ENCODE results near the gene UBXN1. TPM values are rescaled to one million over a fixed set of nuclear protein-coding genes. Genes with fewer than 3 reads are reported as not detected.
"Not testable (repeated sequence)": the region's sequence is repeated elsewhere in the genome, so short reads cannot be mapped to it uniquely, and the experiment has no call there.

The UBXN1 gene
- polyA plus RNA-seq, 2 of the 4 experiments (the other 2 are of a cell fraction), result 117 to 120 TPM

DNA sequence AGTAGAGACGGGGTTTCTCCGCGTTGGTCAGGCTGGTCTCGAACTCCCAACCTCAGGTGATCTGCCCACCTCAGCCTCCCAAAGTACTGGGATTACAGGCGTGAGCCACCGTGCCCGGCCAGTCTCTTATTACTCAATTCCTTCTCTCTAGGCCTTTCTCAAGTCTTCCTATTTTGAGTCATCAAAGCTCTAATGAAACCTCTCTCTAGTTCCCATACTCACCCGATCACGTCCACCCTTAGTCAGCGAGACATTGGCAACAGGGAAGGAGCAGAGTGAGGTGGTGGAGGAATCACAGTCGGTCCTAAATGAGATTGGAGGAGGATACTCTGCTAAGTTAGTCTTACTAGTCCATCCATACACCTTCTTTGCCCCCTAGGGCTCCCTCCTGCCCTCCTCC lies 23.4 kb upstream of the UBXN1 start:
- CTCF ChIA-PET, result interaction anchor here (1.1 to 4.5 kb wide), 4 partner anchors 8 to 21 kb away, joined by 3 to 39 read pairs (median 10); no protein-coding TSS in a partner anchor
- no peak for TF ChIP-seq RCOR1 (IDR thresholded peaks at IDR 0.05; ENCODE audit: low read depth, low read length)
- no peak for TF ChIP-seq RAD21 (conservative IDR thresholded peaks at IDR 0.05 in 1 of 2, IDR thresholded peaks at IDR 0.05 in 1 of 2)
- TF ChIP-seq ZC3H11A (IDR thresholded peaks at IDR 0.05), result no peak
- TF ChIP-seq RARB (CRISPR knock-in tag; IDR thresholded peaks at IDR 0.05), result no peak
- no peak for TF ChIP-seq NFE2L2 (conservative IDR thresholded peaks at IDR 0.05; ENCODE audit: low read length)
- no peak for TF ChIP-seq CHD4 (IDR thresholded peaks at IDR 0.05; ENCODE audit: borderline replicate concordance)
- TF ChIP-seq, protein P1, sequence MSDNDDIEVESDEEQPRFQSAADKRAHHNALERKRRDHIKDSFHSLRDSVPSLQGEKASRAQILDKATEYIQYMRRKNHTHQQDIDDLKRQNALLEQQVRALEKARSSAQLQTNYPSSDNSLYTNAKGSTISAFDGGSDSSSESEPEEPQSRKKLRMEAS (IDR thresholded peaks at IDR 0.05), result no peak
- TF ChIP-seq TFCP2L1 (CRISPR knock-in tag; IDR thresholded peaks at IDR 0.05), result no peak
- TF ChIP-seq MYC (IDR thresholded peaks at IDR 0.05; ENCODE audit: borderline replicate concordance, low read length), result no peak
- no peak for TF ChIP-seq HOXA7 (CRISPR knock-in tag; IDR thresholded peaks at IDR 0.05)
- TF ChIP-seq POLR2AphosphoS2 (conservative IDR thresholded peaks at IDR 0.05; ENCODE audit: low read length), result no peak
- no peak for TF ChIP-seq SREBF2 (IDR thresholded peaks at IDR 0.05)
- no peak for TF ChIP-seq ZFP36 (IDR thresholded peaks at IDR 0.05; ENCODE audit: borderline replicate concordance, partially characterized antibody)
- TF ChIP-seq, protein P2, sequence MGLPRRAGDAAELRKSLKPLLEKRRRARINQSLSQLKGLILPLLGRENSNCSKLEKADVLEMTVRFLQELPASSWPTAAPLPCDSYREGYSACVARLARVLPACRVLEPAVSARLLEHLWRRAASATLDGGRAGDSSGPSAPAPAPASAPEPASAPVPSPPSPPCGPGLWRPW (IDR thresholded peaks at IDR 0.05), result no peak
- no peak for TF ChIP-seq NR3C1 (IDR thresholded peaks at IDR 0.05)
- TF ChIP-seq, protein P3, sequence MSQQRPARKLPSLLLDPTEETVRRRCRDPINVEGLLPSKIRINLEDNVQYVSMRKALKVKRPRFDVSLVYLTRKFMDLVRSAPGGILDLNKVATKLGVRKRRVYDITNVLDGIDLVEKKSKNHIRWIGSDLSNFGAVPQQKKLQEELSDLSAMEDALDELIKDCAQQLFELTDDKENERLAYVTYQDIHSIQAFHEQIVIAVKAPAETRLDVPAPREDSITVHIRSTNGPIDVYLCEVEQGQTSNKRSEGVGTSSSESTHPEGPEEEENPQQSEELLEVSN (IDR thresholded peaks at IDR 0.05; ENCODE audit: borderline replicate concordance, low read depth), result no peak
- no peak for TF ChIP-seq ZNF302 (CRISPR knock-in tag; IDR thresholded peaks at IDR 0.05)
- POLR2A ChIA-PET, result interaction anchor here (1.6 to 1.8 kb wide), 2 partner anchors 25 to 37 kb away, joined by 4 to 6 read pairs; partner anchors contain the start of genes C11orf98, CSKMT, HNRNPUL2 and TTC9C
- Histone ChIP-seq H3K9me3 (no peaks in the 10 kb centered on the region), H3K27ac (no peak overlapping the region), H3K4me3 (no peak overlapping the region), H3K4me1 (peaks cover 12% of the 10 kb centered on the region), H3K4me2 (no peak overlapping the region)
- WGBS (ENCODE audit: missing lambda C conversion rate), result 93% methylated on average over 11 of the region's 11 CpGs
- FAIRE-seq (no peak), DNase-seq (ENCODE audit: low read depth in 1 of 2, low spot score in 1 of 2) (no peak), ATAC-seq (no peak)

DNA sequence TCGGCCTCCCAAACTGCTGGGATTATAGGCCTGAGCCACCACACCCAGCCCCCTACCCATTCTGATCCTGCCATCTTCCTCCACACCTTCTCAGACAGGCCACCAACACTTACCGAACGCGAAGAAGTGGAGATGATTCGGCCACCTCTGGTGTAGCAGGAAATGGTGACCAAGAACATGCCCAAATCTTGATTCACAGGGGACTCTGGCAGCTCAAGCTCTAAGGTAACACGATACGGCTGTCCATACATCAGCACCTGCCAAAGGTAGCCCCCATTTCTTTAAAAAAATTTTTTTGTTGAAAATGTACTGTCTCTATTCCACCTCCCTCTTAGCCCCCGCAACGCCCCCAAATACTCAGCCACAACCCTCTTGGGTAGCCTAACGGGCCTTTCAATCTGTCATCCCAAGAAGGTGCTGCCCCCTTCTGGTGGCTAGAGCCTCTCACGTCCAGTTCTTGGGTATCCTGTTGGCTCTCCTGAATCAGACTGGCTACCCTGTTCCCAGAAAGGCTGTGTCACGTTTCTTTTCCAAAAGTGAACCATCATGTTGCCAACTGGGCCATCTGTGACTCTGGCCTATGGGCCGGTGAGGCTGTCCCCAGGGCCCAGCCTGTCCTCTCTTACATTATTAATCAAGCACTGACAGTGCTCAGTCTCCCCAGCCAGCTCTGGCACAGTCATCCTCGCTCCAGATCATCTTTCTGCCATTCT lies 15.7 kb upstream of the UBXN1 start:
- DNase-seq (ENCODE audit: low read depth in 1 of 2, low spot score in 1 of 2) (peak; percentile 68 to 87), FAIRE-seq (no peak), ATAC-seq (peak; percentile 75 to 88)
- ChIA-PET POLR2A (interaction anchor here (1.0 to 1.4 kb wide), 3 partner anchors 30 to 103 kb away, joined by 3 to 7 read pairs (median 4); partner anchors contain the start of genes C11orf98, CSKMT, INTS5 and TUT1), CTCF (interaction anchor here (0.6 to 9.8 kb wide), 21 partner anchors 8 to 317 kb away, joined by 3 to 126 read pairs (median 4); partner anchors contain the start of genes B3GAT3, BSCL2, GNG3 and HNRNPUL2)
- no peak overlapping the region for H3K4me2 ChIP-seq
- 58% methylated on average over 14 of the region's 14 CpGs for WGBS (ENCODE audit: missing lambda C conversion rate)
- H3K9me3 ChIP-seq, result no peaks in the 10 kb centered on the region
- no peak overlapping the region for H3K4me3 ChIP-seq
- no peak overlapping the region for H3K27ac ChIP-seq
- H3K4me1 ChIP-seq, result peaks cover 2% of the 10 kb centered on the region; the same call in 1 of the 3 replicates
- TF ChIP-seq, protein P3 (IDR thresholded peaks at IDR 0.05; ENCODE audit: borderline replicate concordance, low read depth), result no peak
- TF ChIP-seq, protein P4, sequence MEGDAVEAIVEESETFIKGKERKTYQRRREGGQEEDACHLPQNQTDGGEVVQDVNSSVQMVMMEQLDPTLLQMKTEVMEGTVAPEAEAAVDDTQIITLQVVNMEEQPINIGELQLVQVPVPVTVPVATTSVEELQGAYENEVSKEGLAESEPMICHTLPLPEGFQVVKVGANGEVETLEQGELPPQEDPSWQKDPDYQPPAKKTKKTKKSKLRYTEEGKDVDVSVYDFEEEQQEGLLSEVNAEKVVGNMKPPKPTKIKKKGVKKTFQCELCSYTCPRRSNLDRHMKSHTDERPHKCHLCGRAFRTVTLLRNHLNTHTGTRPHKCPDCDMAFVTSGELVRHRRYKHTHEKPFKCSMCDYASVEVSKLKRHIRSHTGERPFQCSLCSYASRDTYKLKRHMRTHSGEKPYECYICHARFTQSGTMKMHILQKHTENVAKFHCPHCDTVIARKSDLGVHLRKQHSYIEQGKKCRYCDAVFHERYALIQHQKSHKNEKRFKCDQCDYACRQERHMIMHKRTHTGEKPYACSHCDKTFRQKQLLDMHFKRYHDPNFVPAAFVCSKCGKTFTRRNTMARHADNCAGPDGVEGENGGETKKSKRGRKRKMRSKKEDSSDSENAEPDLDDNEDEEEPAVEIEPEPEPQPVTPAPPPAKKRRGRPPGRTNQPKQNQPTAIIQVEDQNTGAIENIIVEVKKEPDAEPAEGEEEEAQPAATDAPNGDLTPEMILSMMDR (IDR thresholded peaks at IDR 0.05), result peak; percentile 61
- TF ChIP-seq FOSL2 (IDR thresholded peaks at IDR 0.05), result no peak
- no peak for TF ChIP-seq FOSL2 (CRISPR knock-in tag; IDR thresholded peaks at IDR 0.05)
- no peak for TF ChIP-seq NPAS2 (CRISPR knock-in tag; IDR thresholded peaks at IDR 0.05; ENCODE audit: borderline replicate concordance)
- peak; percentile 60 for TF ChIP-seq SMC3 (IDR thresholded peaks at IDR 0.05)
- TF ChIP-seq ESRRA (IDR thresholded peaks at IDR 0.05; ENCODE audit: borderline replicate concordance, low read length), result no peak
- TF ChIP-seq JUNB (IDR thresholded peaks at IDR 0.05), result no peak
- TF ChIP-seq HDAC2 (IDR thresholded peaks at IDR 0.05), result no peak
- peak; percentile 52 to 63 for TF ChIP-seq RAD21 (conservative IDR thresholded peaks at IDR 0.05 in 1 of 2, IDR thresholded peaks at IDR 0.05 in 1 of 2)
- TF ChIP-seq, protein P1 (IDR thresholded peaks at IDR 0.05), result no peak

DNA sequence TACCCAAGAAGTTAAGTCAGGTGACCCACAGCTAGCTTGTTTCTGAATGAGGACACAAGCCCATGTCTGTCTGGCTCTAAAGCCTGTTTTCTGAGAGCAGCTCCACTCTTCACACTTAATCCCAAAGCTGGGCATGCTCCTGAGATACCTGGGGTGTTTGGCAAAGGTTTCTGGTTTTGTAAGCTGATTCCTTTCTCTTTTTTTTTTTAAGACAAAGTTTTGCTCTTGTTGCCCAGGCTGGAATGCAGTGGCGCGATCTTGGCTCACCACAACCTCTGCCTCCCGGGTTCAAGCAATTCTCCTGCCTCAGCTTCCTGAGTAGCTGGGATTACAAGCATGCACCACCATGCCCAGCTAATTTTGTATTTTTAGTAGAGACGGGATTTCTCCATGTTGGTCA lies 14.8 kb upstream of the UBXN1 start:
- 73% methylated on average over 4 of the region's 4 CpGs for WGBS (ENCODE audit: missing lambda C conversion rate)
- ChIA-PET CTCF (interaction anchor here (0.7 to 9.8 kb wide), 15 partner anchors 9 to 316 kb away, joined by 3 to 126 read pairs (median 4); partner anchors contain the start of genes BSCL2, GNG3, HNRNPUL2 and LBHD1), POLR2A (interaction anchor here (0.8 to 1.4 kb wide), 2 partner anchors 25 to 29 kb away, joined by 3 to 7 read pairs; partner anchors contain the start of genes C11orf98 and CSKMT)
- not testable (repeated sequence) for ATAC-seq; H3K4me3 ChIP-seq; H3K9me3 ChIP-seq; H3K4me1 ChIP-seq; FAIRE-seq; H3K27ac ChIP-seq; DNase-seq (ENCODE audit: low read depth in 1 of 2, low spot score in 1 of 2); H3K4me2 ChIP-seq

All from A549 (cell line).